HG02759 (cell line): ENCODE data around the gene C2orf76.
A peak's percentile ranks its signal among the peaks of the same experiment; 100 is the strongest.
"Not testable (repeated sequence)": the region's sequence is repeated elsewhere in the genome, so short reads cannot be mapped to it uniquely, and the experiment has no call there.

Source experiments
- ATAC-seq: cut with Tn5 transposase; IDR thresholded peaks from one replicate; pipeline ENCODE4 v1.9.1; 2021; ENCODE audit warnings: mild to moderate bottlenecking, moderate library complexity; ENCODE audit not compliant: unreplicated experiment

The C2orf76 gene

GRCh38 chr2:119377993-119378345 lies 11.3 kb upstream of the C2orf76 start:
- ATAC-seq = no peak

GRCh38 chr2:119377294-119377992 lies 10.8 kb upstream of the C2orf76 start:
- ATAC-seq = no peak

- ATAC-seq = no peak
Measured at GRCh38 chr2:119376810-119377209, 10.2 kb upstream of the C2orf76 start.

GRCh38 chr2:119376406-119376805 lies 9.8 kb upstream of the C2orf76 start:
- not testable (repeated sequence) for ATAC-seq

GRCh38 chr2:119373907-119374745 lies 7.5 kb upstream of the C2orf76 start:
- ATAC-seq = not testable (repeated sequence)

- no peak for ATAC-seq
Measured at GRCh38 chr2:119372778-119373568, 6.3 kb upstream of the C2orf76 start.

GRCh38 chr2:119371111-119371510 lies 4.5 kb upstream of the C2orf76 start:
- no peak for ATAC-seq

GRCh38 chr2:119369845-119370244 lies 3.2 kb upstream of the C2orf76 start:
- ATAC-seq = no peak

GRCh38 chr2:119367472-119368099 lies 952 bp upstream of the C2orf76 start:
- ATAC-seq = peak; percentile 38

- ATAC-seq = peak; percentile 3
Measured at GRCh38 chr2:119366161-119366648, 429 bp downstream of the C2orf76 start.

GRCh38 chr2:119365436-119365835 lies 1.2 kb downstream of the C2orf76 start:
- no peak for ATAC-seq

- no peak for ATAC-seq
Measured at GRCh38 chr2:119364798-119365197, 1.8 kb downstream of the C2orf76 start.

GRCh38 chr2:119360423-119360966 lies 6.1 kb downstream of the C2orf76 start:
- ATAC-seq = no peak

GRCh38 chr2:119359774-119360173 lies 6.9 kb downstream of the C2orf76 start:
- ATAC-seq = no peak

GRCh38 chr2:119354860-119355259 lies 11.8 kb downstream of the C2orf76 start:
- ATAC-seq = no peak

GRCh38 chr2:119352357-119352756 lies 14.3 kb downstream of the C2orf76 start:
- ATAC-seq = peak; percentile 94

GRCh38 chr2:119350311-119350998 lies 16.2 kb downstream of the C2orf76 start:
- no peak for ATAC-seq

- ATAC-seq = no peak
Measured at GRCh38 chr2:119349289-119349688, 17.3 kb downstream of the C2orf76 start.

- ATAC-seq = no peak
Measured at GRCh38 chr2:119341684-119342083, 24.9 kb downstream of the C2orf76 start.

- ATAC-seq = no peak
Measured at GRCh38 chr2:119339562-119339923, 27.1 kb downstream of the C2orf76 start.
